CD4-positive, alpha-beta memory T cell (primary cell): Measurements from ENCODE around the gene CAPN2. TPM values are rescaled to one million over a fixed set of nuclear protein-coding genes. Genes with fewer than 3 reads are reported as not detected.

Experiments used
- CTCF ChIA-PET: fragments of 350-600 bp; sonication (Branson Sonifier 250); formaldehyde crosslinking; loops from one replicate; lab custom pipeline; 2021; ENCODE audit warnings: inconsistent platforms; ENCODE audit not compliant: partially characterized antibody; lab: Charles Lee
- POLR2A ChIA-PET: fragments of 350-600 bp; sonication (Branson Sonifier 250); formaldehyde crosslinking; loops from one replicate; lab custom pipeline; 2021; ENCODE audit not compliant: partially characterized antibody; lab: Charles Lee
- DNase-seq, 5 donors: peaks; one replicate each; pipeline versions ENCODE4 v3.0.0 to v3.0.0-alpha.2; 2020 to 2022; ENCODE audit warnings: mixed read lengths in 1 of 5
- H3K27ac ChIP-seq: one replicate; pipeline ENCODE4 v1.7.0; 2013; ENCODE audit warnings: low read depth, low read length
- H3K27me3 ChIP-seq: 2 replicates; pipeline ENCODE4 v1.7.0; 2013; ENCODE audit warnings: mild to moderate bottlenecking, low read length, moderate library complexity; ENCODE audit not compliant: insufficient read depth
- H3K36me3 ChIP-seq: 2 replicates; pipeline ENCODE4 v1.7.0; 2013; ENCODE audit warnings: mild to moderate bottlenecking, low read length, moderate library complexity; ENCODE audit not compliant: insufficient read depth
- H3K4me1 ChIP-seq: 2 replicates; pipeline ENCODE4 v1.7.0; 2013; ENCODE audit warnings: mild to moderate bottlenecking, low read length, moderate library complexity; ENCODE audit not compliant: insufficient read depth
- H3K4me3 ChIP-seq, 2 donors: one replicate each; pipeline ENCODE4 v1.7.0; 2013; ENCODE audit warnings: low read length in 2 of 2, mild to moderate bottlenecking in 1 of 2
- H3K9me3 ChIP-seq, 2 donors: one replicate each; pipeline ENCODE4 v1.7.0; 2013; ENCODE audit warnings: low read length in 2 of 2, control low read depth in 1 of 2; ENCODE audit not compliant: control insufficient read depth in 1 of 2
- H3K27ac Mint-ChIP-seq, 7 donors: one replicate each; pipeline ENCODE4 v1.8.0; 2020 to 2021; ENCODE audit warnings: mixed read lengths in 7 of 7, mild to moderate bottlenecking in 6 of 7, inconsistent platforms in 3 of 7, moderate library complexity in 3 of 7
- H3K27me3 Mint-ChIP-seq, 2 donors: one replicate each; pipeline ENCODE4 v1.8.0; 2020 to 2021; ENCODE audit warnings: mixed read lengths in 2 of 2
- H3K36me3 Mint-ChIP-seq, 2 donors: one replicate each; pipeline ENCODE4 v1.8.0; 2020 to 2021; ENCODE audit warnings: mixed read lengths in 2 of 2, inconsistent platforms in 1 of 2, mild to moderate bottlenecking in 1 of 2
- H3K4me1 Mint-ChIP-seq, 4 donors: one replicate each; pipeline ENCODE4 v1.8.0; 2020 to 2021; ENCODE audit warnings: mixed read lengths in 4 of 4, mild to moderate bottlenecking in 1 of 4
- H3K4me3 Mint-ChIP-seq, 8 donors: one replicate each; pipeline ENCODE4 v1.8.0; 2020 to 2021; ENCODE audit warnings: mixed read lengths in 8 of 8, mild to moderate bottlenecking in 7 of 8, moderate library complexity in 6 of 8, inconsistent platforms in 3 of 8
- H3K9me3 Mint-ChIP-seq, 8 donors: one replicate each; pipeline ENCODE4 v1.8.0; 2020 to 2021; ENCODE audit warnings: mixed read lengths in 8 of 8, mild to moderate bottlenecking in 5 of 8, inconsistent platforms in 3 of 8, moderate library complexity in 1 of 8
- intact Hi-C: fragments of 100-400 bp; cut with micrococcal nuclease; formaldehyde crosslinking; loops from one replicate; pipeline ENCODE4 v1.15.1; 2023
- polyA plus RNA-seq, 2 donors: library from polyadenylated mRNA; unstranded; fragments of 300-500 nt; fragmentation: Illumina TruSeq; gene quantifications; one replicate each; pipeline ENCODE4 v1.2.3, GENCODE V29; 2021
- total RNA-seq, 2 experiments: library from RNA; stranded (reverse); gene quantifications; one replicate each; pipeline ENCODE4 v1.2.3, GENCODE V29; 2021

CAPN2 gene
- total and polyA plus RNA-seq, 4 experiments from 2014 or later: 146 to 231 (median 179) TPM

DNA sequence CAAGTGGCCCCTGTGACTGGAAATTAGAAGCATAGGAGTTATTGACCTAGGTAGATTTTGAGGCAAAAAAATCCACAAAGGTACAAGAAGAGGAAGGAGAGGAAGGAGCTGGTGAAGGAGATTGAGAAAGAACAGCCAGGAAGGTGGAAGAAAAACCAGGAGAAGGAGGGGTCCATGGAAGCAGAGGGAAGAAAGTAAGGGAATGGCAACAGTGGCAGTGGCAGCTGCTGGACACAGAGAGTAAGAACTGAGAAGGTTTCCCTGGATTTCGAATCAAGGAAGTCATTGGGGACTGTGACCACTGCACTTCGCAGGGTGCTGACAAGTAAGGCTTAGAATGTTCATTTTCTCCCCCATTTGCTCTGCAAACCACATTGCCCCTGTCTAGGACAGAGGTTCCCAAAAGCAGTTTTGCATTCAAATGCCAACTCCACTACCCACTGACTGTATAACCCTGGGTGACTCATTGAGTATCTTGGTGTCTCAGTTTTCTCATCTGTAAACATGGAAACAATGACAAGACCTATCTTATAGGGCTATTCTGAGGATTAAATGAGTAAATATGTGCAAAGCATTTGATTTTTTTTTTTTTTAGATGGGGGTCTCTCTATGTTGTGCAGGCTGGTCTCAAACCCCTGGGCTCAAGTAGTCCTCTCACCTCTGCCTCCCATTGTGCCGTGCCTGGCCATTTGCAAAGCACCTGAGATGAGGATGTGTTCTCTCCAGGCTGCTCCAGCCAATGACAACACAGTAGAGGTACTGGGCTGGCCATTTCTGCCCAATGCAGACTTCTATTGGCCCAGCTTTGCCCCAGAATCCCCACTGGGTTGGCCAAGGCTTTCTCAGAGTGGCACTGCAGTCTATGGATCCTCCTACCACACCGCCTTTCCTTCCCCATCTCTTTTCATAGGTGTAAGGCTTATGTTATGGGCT, 9.3 kb upstream of the CAPN2 start:
- ChIA-PET POLR2A (no interaction called here), CTCF (no interaction called here)
- H3K9me3 ChIP-seq: no peaks in the 10 kb centered on the region
- intact Hi-C loops: no loop called here
- no peaks in the 10 kb centered on the region for H3K36me3 Mint-ChIP-seq
- H3K27me3 ChIP-seq: no peaks in the 10 kb centered on the region
- no peaks in the 10 kb centered on the region for H3K9me3 Mint-ChIP-seq
- H3K4me1 ChIP-seq: peaks cover 6% of the 10 kb centered on the region
- no peak overlapping the region for H3K4me3 Mint-ChIP-seq
- no peak for DNase-seq
- no peak overlapping the region for H3K4me3 ChIP-seq
- H3K27ac Mint-ChIP-seq: no peak overlapping the region
- H3K27ac ChIP-seq: no peak overlapping the region
- H3K4me1 Mint-ChIP-seq: peaks cover 4 to 11% (median 4%) of the 10 kb centered on the region in 4 donors
- H3K27me3 Mint-ChIP-seq: peaks cover 2 to 5% of the 10 kb centered on the region in 2 donors
- H3K36me3 ChIP-seq: no peaks in the 10 kb centered on the region

DNA sequence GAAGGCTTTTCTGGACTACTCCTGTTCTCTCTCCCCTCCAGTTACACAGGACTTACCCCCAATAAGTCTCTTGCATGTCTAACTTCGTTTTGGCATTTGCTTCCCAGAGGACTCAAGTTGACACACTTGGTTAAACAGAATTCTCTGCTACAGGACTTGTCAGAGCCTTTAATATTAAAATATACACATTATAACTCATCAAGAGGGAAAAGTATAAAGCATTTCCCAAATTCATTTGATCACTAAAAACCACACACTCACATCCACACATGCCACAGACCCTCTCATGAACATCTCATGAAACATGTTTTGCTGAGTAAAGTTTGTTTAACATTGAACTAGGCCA, 8.7 kb upstream of the CAPN2 start:
- no peaks in the 10 kb centered on the region for H3K27me3 ChIP-seq
- H3K9me3 Mint-ChIP-seq: no peaks in the 10 kb centered on the region
- H3K36me3 Mint-ChIP-seq: no peaks in the 10 kb centered on the region
- intact Hi-C loops: no loop called here
- POLR2A ChIA-PET: no interaction called here
- H3K9me3 ChIP-seq: no peaks in the 10 kb centered on the region
- peaks cover 0 to 12% (median under 1%) of the 10 kb centered on the region in 4 donors for H3K4me1 Mint-ChIP-seq
- H3K27ac Mint-ChIP-seq: peak overlapping the region in 1 of 7 donors; percentile 35
- H3K27ac ChIP-seq: no peak overlapping the region
- peaks cover 0 to 5% of the 10 kb centered on the region in 2 donors for H3K27me3 Mint-ChIP-seq
- CTCF ChIA-PET: interaction anchor here (1.0 kb wide), 1 partner anchor 46 kb away, joined by 3 read pairs; no protein-coding TSS in a partner anchor
- H3K36me3 ChIP-seq: no peaks in the 10 kb centered on the region
- H3K4me1 ChIP-seq: no peaks in the 10 kb centered on the region
- H3K4me3 Mint-ChIP-seq: no peak overlapping the region
- DNase-seq: no peak
- H3K4me3 ChIP-seq: no peak overlapping the region

DNA sequence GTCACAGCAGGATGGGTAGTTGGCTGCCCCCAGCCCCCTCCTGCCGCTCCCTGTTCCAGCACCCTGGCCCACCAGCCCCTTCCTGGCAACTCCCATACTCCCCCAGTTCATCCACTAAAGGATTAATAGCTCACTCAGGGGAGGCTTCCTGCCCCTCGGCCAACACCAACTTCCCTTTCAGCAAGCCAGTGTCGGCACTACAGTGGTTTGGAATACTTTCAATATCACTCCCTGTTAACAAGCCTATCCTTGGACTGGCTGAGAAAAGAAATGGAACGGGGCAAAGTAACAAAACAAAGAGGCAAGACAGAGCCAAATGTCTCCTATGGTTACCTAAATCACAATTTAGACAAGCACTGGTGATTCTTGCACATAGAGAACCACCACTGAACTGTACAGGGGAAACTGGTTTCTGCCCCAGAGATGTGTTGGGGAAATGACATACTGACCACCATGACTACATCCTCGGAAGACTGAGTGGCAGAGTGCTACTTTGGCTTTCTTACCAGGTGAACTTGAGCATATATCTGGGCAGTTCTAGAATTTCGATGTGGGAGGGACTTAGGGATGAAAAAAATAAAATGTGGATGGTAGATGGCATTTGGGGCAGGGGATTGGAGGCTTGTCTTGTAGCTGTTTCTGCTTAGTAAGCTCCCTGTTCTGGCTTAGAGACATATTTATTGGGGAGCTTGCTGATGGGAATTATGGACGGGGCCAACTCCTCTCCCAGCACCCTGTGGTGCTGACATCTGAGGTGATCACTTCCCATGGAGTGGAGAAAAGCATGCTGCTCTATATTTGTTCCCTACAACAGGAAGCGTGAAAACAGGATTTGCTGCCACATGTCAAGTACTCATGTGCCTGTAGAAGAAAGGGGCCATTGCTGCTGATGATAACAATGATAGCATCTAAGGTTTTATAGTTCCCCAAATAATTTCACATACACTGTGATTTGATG, 7.1 kb upstream of the CAPN2 start:
- Histone ChIP-seq H3K4me1 (no peaks in the 10 kb centered on the region), H3K4me3 (no peak overlapping the region), H3K9me3 (no peaks in the 10 kb centered on the region), H3K27ac (no peak overlapping the region), H3K27me3 (no peaks in the 10 kb centered on the region), H3K36me3 (no peaks in the 10 kb centered on the region)
- H3K27ac Mint-ChIP-seq: peak overlapping the region in 1 of 7 donors; percentile 32
- peaks cover 0 to 3% of the 10 kb centered on the region in 2 donors for H3K27me3 Mint-ChIP-seq
- ChIA-PET POLR2A (interaction anchor here (1.7 kb wide), 1 partner anchor 11 kb away, joined by 4 read pairs; no protein-coding TSS in a partner anchor), CTCF (interaction anchor here (0.8 to 4.6 kb wide), 2 partner anchors 26 to 44 kb away, joined by 3 to 28 read pairs; no protein-coding TSS in a partner anchor)
- DNase-seq: no peak
- H3K4me1 Mint-ChIP-seq: peaks cover under 1 to 15% (median 6%) of the 10 kb centered on the region in 4 donors
- intact Hi-C loops: no loop called here
- H3K9me3 Mint-ChIP-seq: no peaks in the 10 kb centered on the region
- no peaks in the 10 kb centered on the region for H3K36me3 Mint-ChIP-seq
- H3K4me3 Mint-ChIP-seq: no peak overlapping the region

DNA sequence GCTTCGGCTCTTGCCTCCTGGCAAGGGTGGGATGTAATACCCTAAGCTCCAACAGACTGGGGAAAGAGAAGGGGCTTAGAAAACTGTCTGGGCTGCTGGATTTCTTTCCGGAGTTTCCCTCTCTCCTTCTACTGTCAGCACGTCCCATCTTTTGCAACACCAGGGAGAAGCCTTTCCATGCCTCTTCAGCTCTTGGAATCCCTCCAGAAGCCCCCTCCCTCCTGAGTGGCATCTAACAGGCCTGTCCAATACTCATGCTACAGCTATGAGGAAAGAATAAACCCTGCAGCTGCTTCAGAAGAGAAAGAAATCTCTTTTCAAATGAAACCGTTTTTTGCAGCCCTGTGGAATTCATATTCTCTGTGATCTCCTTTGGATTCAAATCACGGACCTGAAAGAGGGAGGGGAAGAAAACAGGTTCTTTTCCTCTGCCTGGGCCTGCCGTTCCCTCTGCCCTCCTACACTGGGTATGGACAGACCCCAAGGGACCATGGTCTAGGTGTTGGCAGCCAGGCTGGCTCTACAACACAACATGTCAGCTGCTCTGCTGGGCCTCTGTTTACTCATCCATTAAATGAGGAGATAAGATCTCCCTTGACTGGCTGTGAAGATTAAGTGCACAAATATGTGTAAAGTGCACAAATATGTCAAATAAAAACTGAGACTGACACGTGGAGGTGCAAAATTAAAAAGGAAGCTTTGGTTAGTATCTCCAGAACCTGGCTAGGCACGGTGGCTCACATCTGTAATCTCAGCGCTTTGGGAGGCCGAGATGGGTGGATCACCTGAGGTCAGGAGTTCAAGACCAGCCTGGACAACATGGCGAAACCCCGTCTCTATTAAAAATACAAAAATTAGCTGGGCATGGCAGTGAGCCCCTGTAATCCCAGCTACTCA, 6.0 kb upstream of the CAPN2 start:
- ChIA-PET POLR2A (interaction anchor here (0.7 to 1.7 kb wide), 3 partner anchors 10 to 69 kb away, joined by 4 to 5 read pairs (median 4); no protein-coding TSS in a partner anchor), CTCF (interaction anchor here (0.7 to 4.6 kb wide), 2 partner anchors 43 to 1059 kb away, joined by 3 to 28 read pairs; no protein-coding TSS in a partner anchor)
- Mint-ChIP-seq H3K9me3 (no peaks in the 10 kb centered on the region), H3K27ac (peak overlapping the region in 1 of 7 donors; percentile 55), H3K4me1 (peaks cover 9 to 24% (median 17%) of the 10 kb centered on the region in 4 donors), H3K4me3 (no peak overlapping the region), H3K36me3 (no peaks in the 10 kb centered on the region), H3K27me3 (no peaks in the 10 kb centered on the region)
- H3K9me3 ChIP-seq: no peaks in the 10 kb centered on the region
- intact Hi-C loops: no loop called here
- H3K36me3 ChIP-seq: no peaks in the 10 kb centered on the region
- H3K4me3 ChIP-seq: no peak overlapping the region
- DNase-seq: no peak
- peaks cover 9% of the 10 kb centered on the region for H3K4me1 ChIP-seq
- no peaks in the 10 kb centered on the region for H3K27me3 ChIP-seq
- H3K27ac ChIP-seq: no peak overlapping the region

DNA sequence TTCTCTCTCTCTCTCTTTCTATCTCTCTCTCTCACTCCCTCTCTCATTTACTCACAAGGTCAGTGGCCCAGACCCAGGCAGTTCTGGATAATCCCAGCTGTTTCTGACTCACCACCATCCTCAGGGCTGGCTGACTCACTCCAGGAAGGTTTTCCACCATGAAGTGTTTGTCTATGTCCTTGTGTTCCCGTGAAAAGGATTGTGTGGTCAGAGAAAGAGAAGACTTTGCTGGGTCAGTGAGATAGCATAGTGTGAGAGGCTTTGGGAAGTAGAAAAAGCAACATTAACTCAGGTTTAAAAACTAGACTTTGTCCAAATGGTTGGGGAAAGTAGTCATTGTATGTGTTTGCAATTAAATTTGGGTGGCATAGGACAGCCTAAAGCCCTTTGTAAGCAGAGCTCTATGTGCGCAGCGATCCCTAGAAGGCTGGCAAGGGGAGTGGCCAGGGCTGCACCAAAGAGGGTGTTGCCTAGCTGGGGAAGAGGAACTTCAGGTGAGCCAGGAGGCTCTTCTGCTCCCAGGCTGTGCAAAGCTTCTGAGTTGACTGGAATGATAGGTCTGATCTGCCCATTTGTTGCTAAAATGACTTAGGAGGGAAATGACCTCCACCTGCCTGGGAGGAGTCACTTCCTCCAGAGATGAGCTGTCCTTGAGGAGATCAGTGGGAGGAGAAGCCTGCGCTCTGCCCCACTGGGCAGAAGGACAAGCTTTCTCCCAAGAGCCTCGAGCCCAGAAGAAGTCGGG, 4.9 kb upstream of the CAPN2 start:
- H3K4me3 Mint-ChIP-seq: no peak overlapping the region
- no peaks in the 10 kb centered on the region for H3K36me3 ChIP-seq

DNA sequence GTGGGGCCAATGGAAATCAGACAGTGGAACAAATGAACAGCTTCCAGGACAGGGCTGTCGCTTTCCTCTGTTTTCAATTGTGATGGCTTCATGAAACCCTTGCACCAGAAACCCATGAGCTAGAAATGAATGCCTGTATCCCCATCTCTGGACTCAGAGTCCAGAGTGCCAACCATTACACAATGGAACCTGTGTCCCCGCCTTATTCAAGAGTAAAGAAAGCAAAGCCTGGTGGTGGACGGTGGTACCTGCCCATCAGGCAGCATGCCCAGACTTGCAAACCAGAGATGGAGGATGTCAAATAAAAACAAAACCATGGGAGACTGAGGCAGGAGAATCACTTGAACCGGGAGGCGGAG, 4.4 kb upstream of the CAPN2 start:
- Histone ChIP-seq H3K27ac (no peak overlapping the region), H3K9me3 (no peaks in the 10 kb centered on the region), H3K27me3 (no peaks in the 10 kb centered on the region), H3K4me3 (no peak overlapping the region), H3K36me3 (no peaks in the 10 kb centered on the region), H3K4me1 (peaks cover 18% of the 10 kb centered on the region)
- Mint-ChIP-seq H3K4me3 (no peak overlapping the region), H3K36me3 (no peaks in the 10 kb centered on the region), H3K4me1 (peaks cover 13 to 31% (median 22%) of the 10 kb centered on the region in 4 donors), H3K27ac (peak overlapping the region in 2 of 7 donors; percentile 13 to 57), H3K27me3 (no peaks in the 10 kb centered on the region), H3K9me3 (no peaks in the 10 kb centered on the region)
- intact Hi-C loops: no loop called here
- no peak for DNase-seq
- POLR2A ChIA-PET: interaction anchor here (1.4 kb wide), 1 partner anchor 41 kb away, joined by 5 read pairs; no protein-coding TSS in a partner anchor
- CTCF ChIA-PET: interaction anchor here (0.8 to 4.6 kb wide), 4 partner anchors 9 to 41 kb away, joined by 3 to 28 read pairs (median 6); no protein-coding TSS in a partner anchor

More for the DNA sequence above, 4.9 kb upstream of the CAPN2 start:
- ChIA-PET POLR2A (interaction anchor here (1.4 kb wide), 1 partner anchor 42 kb away, joined by 5 read pairs; no protein-coding TSS in a partner anchor), CTCF (interaction anchor here (0.8 to 4.6 kb wide), 4 partner anchors 9 to 41 kb away, joined by 3 to 28 read pairs (median 6); no protein-coding TSS in a partner anchor)
- no peaks in the 10 kb centered on the region for H3K9me3 Mint-ChIP-seq
- H3K27ac Mint-ChIP-seq: peak overlapping the region in 4 of 7 donors; percentile 0 to 94 (median 54)
- Histone ChIP-seq H3K27ac (no peak overlapping the region), H3K4me3 (no peak overlapping the region), H3K27me3 (no peaks in the 10 kb centered on the region), H3K4me1 (peaks cover 17% of the 10 kb centered on the region), H3K9me3 (no peaks in the 10 kb centered on the region)
- peaks cover 13 to 30% (median 21%) of the 10 kb centered on the region in 4 donors for H3K4me1 Mint-ChIP-seq
- no peaks in the 10 kb centered on the region for H3K27me3 Mint-ChIP-seq
- H3K36me3 Mint-ChIP-seq: no peaks in the 10 kb centered on the region
- intact Hi-C loops: no loop called here
- DNase-seq: no peak
